Stimulated activated CD8-positive, alpha-beta memory T cell treated with anti-CD3 and anti-CD28 coated beads, Interleukin-7, amount 100 ng/mL, for 48 hours (primary cell): ENCODE measurements around the gene GDF3.
"Not testable (repeated sequence)": the region's sequence is repeated elsewhere in the genome, so short reads cannot be mapped to it uniquely, and the experiment has no call there.

ENCODE experiments used
- DNase-seq, 2 donors: peaks; one replicate each; pipeline ENCODE4 v3.0.0-alpha.2; 2020; ENCODE audit warnings: low read depth in 1 of 2; ENCODE audit errors: extremely low read depth in 1 of 2

The GDF3 gene

DNA sequence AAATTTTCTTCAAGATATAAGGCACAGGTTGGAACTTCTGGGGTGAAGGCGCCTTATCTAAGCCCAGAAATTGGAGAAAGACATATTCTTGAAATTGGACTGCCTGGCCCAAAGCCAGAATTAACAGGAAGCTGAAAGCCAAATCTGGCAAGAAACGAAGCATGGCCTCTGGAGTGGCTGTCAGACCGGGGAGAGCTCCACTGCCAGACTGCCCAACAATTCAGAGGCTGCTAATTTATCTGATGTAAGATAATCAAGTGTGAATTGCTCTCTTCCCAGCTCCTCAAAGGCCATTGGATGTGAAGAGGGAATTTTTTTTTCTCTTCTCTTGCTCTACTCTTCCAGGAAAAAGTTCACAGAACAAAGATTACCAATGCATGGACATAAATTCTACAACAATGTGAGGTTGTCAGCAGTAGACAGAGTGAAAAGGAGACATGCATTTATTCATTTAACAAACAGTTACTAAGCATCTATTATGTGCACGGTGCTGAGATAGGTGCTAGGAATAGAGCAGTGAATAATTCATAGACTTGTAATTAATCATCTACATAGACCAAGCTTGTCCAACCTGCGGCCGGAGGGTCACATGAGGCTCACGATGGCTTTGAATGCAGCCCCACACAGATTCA, at the start of gene GDF3:
Gene GDF3 (minus strand): TSS at position 210 of the 632 bp plus-strand sequence. CDS start 47 bp downstream, at position 163.
- DNase-seq, result no peak

GRCh38 chr12:7732993-7733392, 37.4 kb upstream of the GDF3 start:
- no peak for DNase-seq

DNA sequence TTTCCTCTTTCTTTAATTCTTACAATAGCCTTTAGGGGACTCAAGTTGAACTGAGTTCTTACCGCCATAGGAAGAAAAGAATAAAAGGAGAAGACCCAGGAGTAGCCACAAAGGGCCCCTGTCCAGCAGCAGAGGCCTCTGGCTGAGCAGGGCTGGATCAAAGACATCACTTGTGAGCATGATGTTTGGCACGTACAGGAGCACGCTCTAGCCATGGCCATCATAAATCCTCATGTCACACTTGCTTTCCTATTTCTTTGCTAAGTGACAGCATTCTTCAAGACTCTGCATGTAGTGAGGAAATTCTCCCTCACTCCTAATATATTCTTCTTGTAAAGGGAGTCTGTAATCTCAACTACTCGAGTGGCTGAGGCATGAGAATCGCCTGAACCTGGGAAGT, 35.9 kb upstream of the GDF3 start:
- no peak for DNase-seq

- not testable (repeated sequence) for DNase-seq
These were observed 35.4 kb upstream of the GDF3 start for GRCh38 chr12:7730984-7731383.

- DNase-seq, result no peak
These were observed 34.2 kb upstream of the GDF3 start for GRCh38 chr12:7729746-7730145.

GRCh38 chr12:7723926-7724325, 28.4 kb upstream of the GDF3 start:
- DNase-seq, result no peak

GRCh38 chr12:7719946-7720730, 24.6 kb upstream of the GDF3 start:
- DNase-seq, result no peak

DNA sequence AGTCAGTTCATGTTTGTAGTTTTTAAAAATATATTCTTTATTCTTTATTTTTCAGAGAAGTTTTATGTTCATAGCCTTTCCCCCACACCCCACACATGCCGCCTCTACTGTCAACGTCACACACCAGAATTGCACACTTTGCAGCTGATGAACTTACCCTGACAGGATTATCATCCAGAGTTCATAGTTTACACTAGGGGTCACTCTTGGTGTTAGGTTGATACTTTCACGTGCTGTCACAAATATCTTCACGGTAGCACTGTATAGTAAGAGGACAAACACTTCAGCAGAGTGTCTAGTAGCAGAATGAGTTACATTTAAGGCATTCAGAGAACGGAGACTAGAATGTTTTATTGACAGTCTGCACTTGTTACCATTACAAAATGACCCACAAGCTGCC, 20.8 kb upstream of the GDF3 start:
- DNase-seq, result no peak

GRCh38 chr12:7712841-7713442, 17.4 kb upstream of the GDF3 start:
- DNase-seq, result no peak

DNA sequence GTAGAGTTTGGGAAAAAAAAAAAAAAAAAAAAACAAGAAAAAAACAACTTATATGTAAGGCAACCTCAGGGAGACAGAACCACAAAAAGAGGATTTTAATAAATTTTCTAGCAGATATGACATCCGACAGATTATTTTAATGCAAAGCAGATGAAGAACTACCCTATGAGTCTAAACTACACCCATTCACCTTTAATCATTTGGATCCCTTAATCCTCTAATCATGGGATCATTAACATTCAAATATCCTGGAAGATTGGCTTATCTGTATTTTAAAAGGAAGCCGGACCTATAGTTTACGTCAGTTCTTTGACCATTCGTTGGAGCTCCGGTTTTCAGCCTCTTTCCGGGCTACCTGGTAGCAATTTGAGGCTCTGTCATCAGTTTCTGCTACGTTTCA, 15.6 kb upstream of the GDF3 start, which contains the start of gene DPPA3:
Gene DPPA3 (plus strand): TSS at position 301 of the 400 bp plus-strand sequence. CDS start 138 bp downstream, outside the sequence.
- DNase-seq, result no peak

DNA sequence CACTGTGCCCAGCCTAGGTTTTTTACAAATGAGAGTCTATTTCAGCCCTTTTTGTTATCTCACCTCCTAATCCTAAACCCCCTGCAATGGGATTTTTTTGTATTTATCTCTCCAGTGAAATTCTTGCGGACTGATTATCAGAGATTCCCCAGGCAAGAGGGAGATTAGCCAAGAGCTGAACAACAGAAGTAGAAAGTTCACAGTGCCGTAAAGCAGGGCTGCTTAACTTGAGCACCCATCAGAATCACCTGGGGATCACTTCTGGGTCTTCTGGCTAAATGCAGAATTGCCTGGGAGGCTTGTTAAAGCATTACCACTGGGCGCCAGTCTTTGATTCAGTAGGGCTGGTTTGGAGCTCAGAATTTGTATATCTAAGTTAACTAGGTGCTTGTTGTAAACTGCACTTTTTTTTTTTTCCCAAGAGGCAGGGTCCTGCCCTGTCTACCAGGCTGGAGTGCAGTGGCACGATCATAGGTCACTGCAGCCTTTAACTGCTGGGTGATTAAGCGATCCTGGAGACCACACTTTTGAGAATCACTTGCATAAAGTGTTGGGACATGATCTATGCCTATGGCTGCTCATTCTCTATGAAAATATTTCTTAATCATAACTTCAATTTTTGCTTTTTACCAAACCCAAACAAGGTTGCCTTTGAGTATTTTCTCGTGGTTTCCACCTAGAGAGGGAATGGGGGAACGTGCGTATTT, 14.5 kb upstream of the GDF3 start:
- no peak for DNase-seq

DNA sequence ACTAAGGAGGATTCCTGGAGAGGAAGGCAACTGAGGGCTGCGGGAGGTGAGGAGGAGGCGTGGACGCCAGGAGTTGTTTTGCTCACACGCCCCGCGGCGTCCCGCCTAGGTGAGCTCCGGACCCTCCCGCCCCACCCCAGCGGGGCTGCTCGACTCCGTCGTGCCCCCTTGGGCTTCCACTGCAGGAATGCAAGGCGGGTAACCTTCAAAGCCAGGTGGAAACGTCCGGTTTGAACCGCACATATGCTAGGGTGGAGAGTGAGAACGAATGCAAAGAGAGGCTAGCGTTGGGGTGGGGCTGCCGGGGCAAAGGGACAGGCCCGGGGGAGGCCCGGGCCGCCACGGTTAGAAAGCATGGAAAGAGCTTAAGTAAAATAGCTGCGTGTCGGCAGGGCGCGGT, 10.3 kb upstream of the GDF3 start:
- no peak for DNase-seq

DNA sequence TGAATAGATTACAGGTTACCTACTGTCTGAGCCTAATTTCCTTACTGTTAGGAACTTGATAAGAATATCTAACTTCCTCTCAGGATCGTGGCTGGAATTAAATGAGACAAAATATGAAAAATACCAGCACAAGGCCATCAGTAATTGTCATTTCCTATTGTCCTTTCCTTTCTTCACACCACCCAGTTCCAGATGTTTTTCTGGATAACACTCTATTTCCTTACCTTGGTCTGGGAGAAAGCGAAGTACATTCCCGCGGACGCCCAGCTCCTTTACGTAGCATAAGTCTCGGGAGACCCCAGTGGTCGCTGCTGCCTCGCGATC, 376 bp downstream of the GDF3 start:
- DNase-seq, result no peak

GRCh38 chr12:7694556-7695236, 879 bp downstream of the GDF3 start:
- no peak for DNase-seq

DNA sequence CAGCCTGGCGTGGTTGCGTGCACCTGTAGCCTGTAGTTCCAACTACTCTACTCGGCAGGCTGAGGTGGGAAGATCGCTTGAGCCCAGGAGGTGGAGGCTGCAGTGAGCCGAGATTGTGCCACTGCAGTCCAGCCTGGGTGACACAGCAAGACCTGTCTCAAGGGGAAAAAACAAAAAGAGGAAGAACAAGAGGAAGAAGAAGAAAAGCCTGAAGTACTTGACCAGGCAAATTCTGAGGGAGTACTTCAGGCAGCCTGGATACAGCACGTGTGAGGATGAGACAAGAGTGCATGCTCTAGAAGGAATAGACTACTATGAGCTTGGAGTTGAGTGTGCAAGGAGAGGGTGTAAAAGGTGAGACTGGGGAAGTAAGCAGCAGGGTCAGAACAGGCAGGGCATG, 1.8 kb downstream of the GDF3 start:
- DNase-seq, result no peak

DNA sequence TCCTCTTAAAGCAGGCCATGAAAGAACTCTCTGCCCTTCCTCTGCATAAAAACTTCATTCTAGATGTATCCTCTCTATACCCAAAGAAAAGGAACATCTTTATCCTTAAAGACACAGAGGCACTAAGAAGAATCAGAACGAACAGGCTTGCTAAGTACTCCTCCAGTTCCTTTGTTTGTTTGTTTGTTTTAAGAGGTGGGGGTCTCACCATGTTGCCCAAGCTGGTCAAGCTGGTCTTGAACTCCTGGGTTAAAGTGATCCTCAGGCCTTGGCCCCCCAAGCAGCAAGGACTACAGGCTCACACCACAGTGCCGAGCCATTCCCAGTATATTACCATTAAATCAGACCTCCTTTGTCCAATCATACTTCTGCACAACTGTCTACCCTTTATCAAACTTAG, 14.0 kb downstream of the GDF3 start:
- DNase-seq, result no peak

GRCh38 chr12:7679251-7680045, 16.1 kb downstream of the GDF3 start:
- DNase-seq, result no peak

DNA sequence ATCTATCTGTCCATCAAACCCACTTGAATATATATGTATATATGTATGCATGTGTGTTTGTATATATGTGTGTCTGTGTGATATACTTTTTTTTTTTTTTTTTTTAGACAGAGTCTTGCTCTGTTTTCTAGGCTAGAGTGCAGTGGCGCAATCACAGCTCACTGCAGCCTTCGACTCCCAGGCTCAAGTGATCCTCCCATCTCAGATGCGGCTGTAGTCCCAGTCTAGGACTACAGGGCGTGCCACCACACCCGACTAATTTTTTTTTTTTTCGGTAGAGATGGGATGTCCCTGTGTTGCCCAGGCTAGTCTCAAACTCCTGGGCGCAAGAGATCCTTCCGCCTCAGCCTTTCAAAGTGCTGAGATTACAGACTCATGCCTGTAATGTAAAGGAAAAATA, 16.8 kb downstream of the GDF3 start:
- DNase-seq, result no peak

DNA sequence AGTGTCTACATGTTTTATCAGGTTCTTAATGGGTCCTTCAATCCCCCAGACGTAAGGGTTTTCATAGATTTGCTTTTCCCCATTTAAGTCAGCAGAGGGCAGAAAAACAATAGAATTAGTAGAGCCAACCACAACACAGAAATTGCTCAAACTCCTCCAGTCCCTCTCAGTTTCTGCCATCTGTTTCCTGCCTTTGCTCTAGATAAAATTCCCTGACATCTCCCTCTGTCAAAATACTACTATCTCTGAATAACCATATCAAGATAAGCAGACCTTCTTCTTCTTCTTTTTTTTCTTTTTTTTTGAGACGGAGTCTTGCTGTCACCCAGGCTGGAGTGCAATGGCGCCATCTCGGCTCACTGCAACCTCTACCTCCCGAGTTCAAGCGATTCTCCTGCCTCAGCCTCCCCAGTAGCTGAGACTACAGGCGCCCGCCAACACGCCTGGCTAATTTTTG, 18.1 kb downstream of the GDF3 start:
- not testable (repeated sequence) for DNase-seq

- DNase-seq, result not testable (repeated sequence)
These were observed 20.1 kb downstream of the GDF3 start for GRCh38 chr12:7675455-7675854.
